Activated CD4-positive, CD25-positive, alpha-beta regulatory T cell (primary cell): ENCODE measurements around the gene RNF26.
A peak's percentile ranks its signal among the peaks of the same experiment; 100 is the strongest.

Source experiments
- DNase-seq, 4 experiments: peaks; one replicate each; lab custom pipeline; 2025; lab: John Stamatoyannopoulos, UW

The RNF26 gene

GRCh38 chr11:119336744-119337469 lies 2.6 kb downstream of the RNF26 start:
- DNase-seq, result no peak

GRCh38 chr11:119337581-119338317 lies 3.4 kb downstream of the RNF26 start:
- DNase-seq, result no peak

- DNase-seq, result peak; percentile 38 to 49 (median 42)
Observed at GRCh38 chr11:119338318-119338890, 4.1 kb downstream of the RNF26 start.

GRCh38 chr11:119338965-119339588 lies 4.8 kb downstream of the RNF26 start:
- DNase-seq, result no peak

GRCh38 chr11:119339589-119340334 lies 5.4 kb downstream of the RNF26 start:
- DNase-seq, result peak in 1 of 4 experiments; percentile 32

GRCh38 chr11:119340335-119341221 lies 6.3 kb downstream of the RNF26 start, which contains the start of gene C1QTNF5:
C1QTNF5 (minus strand) TSS chr11:119340883; CDS start chr11:119340397, 486 bp downstream.
- no peak for DNase-seq

- no peak for DNase-seq
Observed at GRCh38 chr11:119341222-119342022, 7.1 kb downstream of the RNF26 start.

- no peak for DNase-seq
Observed at GRCh38 chr11:119342023-119342300, 7.6 kb downstream of the RNF26 start.

- DNase-seq, result no peak
Observed at GRCh38 chr11:119342362-119343130, 8.2 kb downstream of the RNF26 start.

- DNase-seq, result no peak
Observed at GRCh38 chr11:119343726-119344125, 9.4 kb downstream of the RNF26 start.

- no peak for DNase-seq
Observed at GRCh38 chr11:119344291-119345010, 10.1 kb downstream of the RNF26 start.

GRCh38 chr11:119345685-119346084 lies 11.4 kb downstream of the RNF26 start:
- DNase-seq, result no peak

- no peak for DNase-seq
Observed at GRCh38 chr11:119346605-119347004, 12.3 kb downstream of the RNF26 start, which contains the start of gene MFRP. MFRP (minus strand) TSS chr11:119346705; CDS start chr11:119346513, 192 bp downstream.

GRCh38 chr11:119347242-119347641 lies 12.9 kb downstream of the RNF26 start:
- DNase-seq, result no peak

- no peak for DNase-seq
Observed at GRCh38 chr11:119347940-119348605, 13.7 kb downstream of the RNF26 start.

GRCh38 chr11:119350302-119350701 lies 16.0 kb downstream of the RNF26 start:
- no peak for DNase-seq

- no peak for DNase-seq
Observed at GRCh38 chr11:119351232-119351631, 16.9 kb downstream of the RNF26 start.

- DNase-seq, result no peak
Observed at GRCh38 chr11:119352857-119353260, 18.5 kb downstream of the RNF26 start.
